ENCODE measurements around the gene ADARB2.
"Not testable (repeated sequence)": the region's sequence is repeated elsewhere in the genome, so short reads cannot be mapped to it uniquely, and the experiment has no call there.

The ADARB2 gene

DNA sequence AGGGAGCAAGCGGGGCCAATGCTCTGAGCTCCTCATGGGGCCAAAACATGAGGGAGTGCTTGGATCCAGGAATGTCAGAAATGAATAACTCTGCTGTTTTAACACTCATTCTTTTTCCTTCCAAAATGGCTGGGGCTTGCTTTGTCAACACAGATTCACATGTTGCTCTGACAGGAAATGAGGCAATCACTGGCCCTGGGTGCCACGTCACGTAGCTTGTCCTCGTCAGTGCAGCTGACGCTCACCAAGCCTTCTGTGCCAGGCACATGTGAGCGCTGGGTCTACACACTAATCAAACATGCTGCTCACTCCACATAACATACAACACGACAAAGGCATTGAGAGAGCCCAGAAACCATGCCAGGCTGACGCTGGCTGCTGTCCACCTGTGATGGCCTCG, 482.2 kb downstream of the ADARB2 start:
- no peak for ATAC-seq
- no peak for DNase-seq

DNA sequence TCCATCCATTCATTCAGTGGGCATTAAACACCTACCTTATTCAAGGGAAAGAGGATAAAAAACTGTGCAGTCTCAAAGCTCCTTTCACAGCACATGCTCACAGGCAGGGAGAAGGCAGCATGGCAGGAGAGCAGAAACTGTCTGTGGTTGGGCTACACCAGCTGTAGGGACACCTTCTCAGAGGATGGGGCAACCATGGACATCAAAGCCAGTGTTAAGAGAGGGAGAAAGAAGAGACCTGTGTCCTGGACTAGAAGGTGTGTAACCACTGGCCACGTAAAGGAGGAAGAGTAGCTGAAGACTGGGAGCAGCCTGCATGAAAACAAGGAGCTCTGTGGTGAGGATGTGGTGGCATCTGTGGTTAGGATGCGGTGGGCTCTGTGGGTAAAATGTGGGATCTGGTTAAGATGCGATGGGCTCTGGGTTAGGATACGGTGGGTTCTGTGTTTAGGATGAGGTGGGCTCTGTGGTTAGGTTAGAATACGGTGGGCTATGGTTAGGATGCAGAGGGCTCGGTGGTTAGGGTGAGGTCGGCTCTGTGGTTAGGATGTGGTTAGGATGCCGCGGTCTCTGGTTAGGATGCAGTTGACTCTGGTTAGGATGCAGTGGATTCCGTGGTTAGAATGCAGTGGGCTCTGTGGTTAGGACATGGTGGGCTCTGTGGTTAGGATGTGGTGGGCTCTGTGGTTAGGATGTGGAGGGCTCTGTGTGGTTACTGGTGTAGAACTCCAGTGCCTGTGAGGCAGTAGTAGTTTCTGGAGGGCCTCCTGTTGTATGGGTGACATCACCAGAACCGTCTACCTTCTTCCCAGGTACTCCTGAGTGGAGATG, 483.6 kb downstream of the ADARB2 start:
- DNase-seq (peak; percentile 10), ATAC-seq (no peak)

DNA sequence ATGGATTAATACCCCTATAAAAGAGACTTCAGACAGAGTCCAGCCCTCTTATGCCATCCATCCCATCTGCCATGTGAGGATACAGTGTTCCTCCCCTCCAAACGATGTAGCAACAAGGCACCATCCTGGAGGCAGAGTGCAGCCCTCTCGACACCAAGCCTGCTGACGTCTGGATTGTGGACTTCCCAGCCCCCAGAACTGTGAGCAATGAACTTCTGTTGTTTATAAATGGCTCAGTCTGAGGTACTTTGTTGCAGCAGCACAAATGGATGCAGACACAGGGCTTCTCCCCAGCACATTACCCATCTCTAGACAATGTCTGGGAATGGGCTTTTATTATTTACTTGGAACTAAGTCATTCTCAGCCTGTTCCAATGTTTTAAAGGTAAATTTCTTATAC, 485.6 kb downstream of the ADARB2 start:
- no peak for ATAC-seq
- DNase-seq: no peak

DNA sequence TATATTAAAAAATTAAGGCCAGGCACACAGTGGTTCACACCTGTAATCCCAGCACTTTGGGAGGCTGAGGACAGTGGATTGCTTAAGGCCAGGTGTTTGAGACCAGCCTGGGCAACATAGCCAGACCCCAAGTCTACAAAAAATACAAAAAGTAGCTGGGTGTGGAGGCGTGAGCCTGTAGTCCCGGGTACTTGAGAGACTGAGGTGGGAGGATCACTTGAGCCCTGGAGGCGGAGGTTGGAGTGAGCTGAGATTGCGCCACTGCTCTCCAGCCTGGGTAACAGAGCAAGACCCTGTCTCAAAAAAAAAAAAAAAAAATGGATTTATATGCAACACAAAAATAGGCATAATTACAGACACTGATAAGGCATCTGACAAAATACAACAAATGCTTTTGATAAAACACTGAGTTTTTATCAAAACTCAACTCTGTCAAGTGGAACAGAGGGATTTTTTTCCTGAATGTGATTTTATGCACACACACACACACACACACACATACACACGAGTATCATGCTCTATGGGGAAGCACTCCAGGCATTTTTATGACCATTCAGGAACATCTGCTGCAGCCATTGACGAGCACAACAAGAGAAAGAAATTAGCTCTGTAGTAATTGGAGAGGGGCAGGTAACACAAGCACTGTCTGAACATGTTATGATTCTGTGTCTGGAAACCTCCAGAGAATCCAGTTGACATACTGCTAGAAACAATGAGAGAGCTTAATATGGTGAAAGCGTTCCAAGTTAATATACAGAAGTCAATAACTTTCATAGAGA, 488.0 kb downstream of the ADARB2 start:
- ATAC-seq (no peak), DNase-seq (no peak)

DNA sequence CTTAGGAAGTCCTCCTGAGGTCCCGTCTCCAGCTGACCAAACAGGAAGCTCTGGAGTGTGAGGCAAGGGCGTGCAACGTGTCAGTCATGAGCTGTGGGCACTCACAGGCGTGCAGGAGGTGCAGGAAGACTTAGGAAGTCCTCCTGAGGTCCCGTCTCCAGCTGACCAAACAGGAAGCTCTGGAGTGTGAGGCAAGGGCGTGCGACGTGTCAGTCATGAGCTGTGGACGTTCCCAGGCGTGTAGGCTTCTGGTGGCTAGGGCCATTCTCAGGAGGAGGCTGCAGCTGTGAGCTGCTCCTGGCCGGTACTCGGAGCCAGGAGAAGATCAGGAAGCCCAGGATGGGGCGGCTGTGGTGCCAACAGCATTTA, 489.1 kb downstream of the ADARB2 start:
- not testable (repeated sequence) for ATAC-seq

DNA sequence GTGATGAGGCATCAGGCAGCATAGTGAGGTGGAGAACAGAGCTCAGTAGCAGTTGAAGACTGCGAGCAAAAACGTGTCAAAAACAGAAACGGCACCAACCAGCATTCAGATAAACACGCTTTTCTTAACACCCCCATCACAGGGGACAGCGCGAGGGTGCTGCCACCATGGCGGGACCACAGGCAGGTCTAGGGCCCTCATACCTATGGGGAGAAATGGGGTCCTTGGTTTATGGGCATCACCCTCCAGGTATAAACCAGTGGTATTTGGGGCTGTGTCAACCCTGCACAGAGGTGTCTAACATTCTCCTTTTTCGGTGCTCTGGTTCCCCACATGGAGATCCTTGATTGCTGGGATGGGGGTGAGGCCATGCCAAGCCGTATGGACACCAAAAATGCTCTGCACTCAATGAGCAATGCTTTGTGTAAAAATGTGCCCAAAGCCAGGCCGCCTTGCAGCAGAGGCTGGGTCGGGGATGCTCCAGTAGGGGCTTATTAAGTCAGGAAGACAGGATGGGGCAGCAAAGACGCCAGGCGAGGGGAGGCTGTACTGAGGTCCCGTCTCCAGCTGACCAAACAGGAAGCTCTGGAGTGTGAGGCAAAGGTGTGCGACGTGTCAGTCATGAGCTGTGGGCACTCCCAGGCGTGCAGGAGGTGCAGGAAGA, 489.6 kb downstream of the ADARB2 start:
- DNase-seq (no peak), ATAC-seq (no peak)

More for the DNA sequence above, 489.1 kb downstream of the ADARB2 start:
- not testable (repeated sequence) for DNase-seq

DNA sequence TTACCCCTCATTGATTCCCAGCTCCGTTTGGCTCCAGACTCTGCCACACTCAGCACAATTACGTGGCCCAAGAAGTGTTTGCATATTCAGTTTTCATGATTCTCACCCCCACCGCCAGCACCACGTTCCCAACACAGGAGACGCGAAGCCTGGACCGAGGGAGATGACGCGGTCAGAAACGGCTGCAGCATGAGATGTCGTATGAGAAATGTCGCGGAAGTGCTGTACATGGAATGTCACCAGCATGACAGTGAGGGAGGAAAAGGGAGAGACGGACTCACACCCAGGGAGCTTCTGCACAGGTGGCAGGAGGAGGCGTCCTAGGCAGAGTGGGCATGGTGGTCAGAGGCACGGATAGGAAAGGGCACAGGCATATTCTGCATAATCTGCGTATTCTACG, 492.8 kb downstream of the ADARB2 start:
- ATAC-seq (no peak), DNase-seq (no peak)

DNA sequence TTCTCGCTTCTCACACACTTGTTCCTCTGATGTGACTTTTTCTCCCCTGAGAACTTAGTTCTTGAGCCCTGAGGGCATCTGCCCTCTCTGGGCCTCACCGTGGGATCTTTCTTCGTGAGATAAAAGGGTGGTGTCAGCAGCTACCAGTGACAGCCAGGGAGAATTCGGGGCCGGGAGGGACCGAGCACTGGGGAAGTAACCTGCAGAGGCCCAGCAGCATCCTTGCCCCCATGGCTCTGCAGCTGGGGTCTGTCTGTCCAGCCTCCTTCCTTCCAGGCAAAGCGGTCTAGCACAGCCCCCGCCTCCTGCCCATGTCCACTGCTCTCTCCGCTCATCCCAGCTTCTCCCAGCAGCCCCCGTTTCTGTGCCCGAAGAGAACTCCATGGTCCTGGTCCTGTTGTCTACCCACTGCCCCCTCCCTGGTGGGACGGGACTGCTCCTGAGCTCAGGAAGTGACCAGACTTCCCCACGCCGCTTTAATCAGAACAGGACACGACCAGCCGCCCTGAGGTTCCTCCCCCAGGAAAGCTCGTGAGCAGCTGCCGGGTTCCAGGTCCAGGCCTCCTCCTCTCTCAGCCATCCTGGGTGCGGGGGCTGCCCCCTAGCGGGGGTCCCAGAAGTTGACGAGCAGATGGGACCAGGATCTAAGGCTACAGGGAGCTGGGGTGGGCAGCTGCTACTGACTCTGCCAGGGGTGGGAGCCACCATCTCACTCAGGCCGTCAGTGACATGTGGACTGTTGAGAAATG, 493.7 kb downstream of the ADARB2 start:
- ATAC-seq (no peak), DNase-seq (no peak)

DNA sequence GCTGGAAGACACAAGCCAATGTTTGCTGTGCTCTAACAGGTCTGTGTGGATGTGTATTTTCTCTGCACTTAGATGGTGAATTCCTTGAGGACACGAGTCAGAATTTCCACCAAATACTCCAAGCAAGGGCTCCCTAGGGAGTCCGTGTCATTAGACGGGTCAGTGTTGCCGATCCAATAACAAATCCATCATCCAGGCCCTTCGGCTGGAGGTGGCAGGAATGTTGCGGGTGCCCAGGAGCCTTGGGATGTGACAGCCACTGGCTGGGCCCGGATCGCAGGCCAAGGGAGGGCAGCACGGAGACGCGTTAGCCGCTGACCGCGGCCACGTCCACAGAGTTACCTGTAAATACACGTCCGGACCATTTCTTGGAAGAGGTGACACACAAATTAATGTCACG, 494.4 kb downstream of the ADARB2 start:
- ATAC-seq (no peak), DNase-seq (no peak)

DNA sequence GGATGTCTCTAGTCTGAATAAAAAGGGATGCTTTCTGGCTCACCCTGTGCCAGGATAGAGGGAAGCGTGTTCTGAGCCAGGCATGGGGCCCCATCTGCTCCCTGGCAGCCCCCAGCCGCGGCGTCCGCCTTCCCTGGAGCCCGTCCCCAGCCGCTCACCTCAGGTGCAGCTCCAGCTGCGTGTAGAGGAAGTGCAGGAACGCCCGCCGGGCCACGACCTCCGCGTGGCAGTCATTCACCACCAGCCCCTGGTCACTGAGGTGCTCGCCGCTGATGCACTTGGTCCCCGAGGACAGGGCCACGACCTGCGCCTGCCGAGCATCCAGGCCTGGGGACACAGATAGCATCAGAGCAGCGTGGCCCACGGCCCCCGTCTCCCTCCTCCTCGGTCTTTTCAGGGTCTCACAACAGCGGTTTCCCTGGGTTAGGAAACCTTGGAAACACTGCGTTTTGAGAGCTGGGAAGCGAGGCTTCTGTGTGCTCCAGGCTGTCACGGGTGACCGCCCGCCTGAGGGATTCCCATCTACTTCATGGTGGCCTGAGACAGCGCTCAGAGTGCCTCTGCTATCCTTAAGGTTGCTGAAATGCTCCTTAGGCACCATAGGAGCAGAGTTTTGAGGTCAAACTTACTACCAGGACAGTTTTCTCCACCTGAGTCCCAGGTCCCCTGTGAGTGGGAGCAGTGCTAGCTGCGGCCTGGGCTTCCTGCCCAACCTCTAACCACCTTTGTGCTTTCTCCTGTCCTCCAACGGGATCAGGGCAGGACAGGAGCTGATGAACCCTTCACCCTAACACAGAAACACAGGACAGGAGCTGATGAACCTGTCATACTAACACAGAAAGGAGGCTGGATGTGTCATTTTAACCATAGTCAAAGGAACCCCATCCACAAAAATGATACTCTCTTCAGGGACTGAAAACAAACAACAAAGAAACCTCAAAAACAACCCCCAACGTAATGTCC, 495.1 kb downstream of the ADARB2 start:
- ATAC-seq (no peak), DNase-seq (no peak)

DNA sequence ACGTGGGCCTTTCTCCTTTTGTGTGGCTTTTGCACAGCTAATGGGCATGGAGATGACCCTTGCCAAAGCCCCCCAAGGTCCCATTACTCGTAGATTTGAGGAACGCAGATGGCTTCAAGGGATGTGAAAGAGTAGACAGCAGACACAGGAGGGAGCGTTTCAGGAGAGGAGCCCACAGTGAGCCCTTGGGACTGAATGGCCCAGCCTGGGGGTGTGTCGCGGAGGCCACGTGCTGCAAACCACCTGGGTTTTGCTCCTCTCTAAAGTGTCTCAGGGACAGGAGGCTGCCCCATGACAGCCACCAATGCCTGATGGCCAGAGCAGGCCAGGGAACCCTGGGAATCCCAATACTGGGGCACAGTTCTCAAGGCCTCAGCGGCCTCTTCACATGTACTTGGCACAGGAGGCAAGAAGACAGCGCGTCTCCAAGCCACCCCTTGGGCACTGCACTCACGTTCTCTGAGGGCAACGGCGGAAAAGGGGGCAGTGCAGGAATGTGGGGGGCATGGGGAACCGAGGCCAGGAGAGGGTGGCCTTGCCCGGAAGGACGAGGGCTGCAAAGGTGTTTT, 495.9 kb downstream of the ADARB2 start:
- ATAC-seq (no peak), DNase-seq (no peak)

DNA sequence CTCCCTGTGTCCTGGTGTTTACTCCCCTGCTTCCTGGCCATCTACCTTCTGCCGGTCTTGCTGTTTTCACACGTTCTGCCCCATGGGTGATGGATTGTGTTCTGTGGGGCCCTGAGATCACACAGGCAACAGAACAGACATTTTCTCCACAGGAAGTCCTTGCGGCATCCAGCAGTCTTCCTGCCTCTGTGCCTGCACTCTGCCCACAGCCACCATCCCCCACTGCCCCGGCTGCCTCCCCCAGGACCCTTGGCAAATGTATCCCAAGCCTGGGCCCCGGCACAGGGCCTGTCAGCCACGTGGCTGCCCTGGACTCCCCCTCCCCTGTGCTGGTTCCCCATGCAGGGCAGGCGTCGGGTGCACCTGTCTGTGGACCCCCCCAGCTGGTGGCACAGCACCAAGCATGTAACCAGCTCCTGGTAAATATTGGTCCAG, 497.0 kb downstream of the ADARB2 start:
- ATAC-seq (no peak), DNase-seq (no peak)

DNA sequence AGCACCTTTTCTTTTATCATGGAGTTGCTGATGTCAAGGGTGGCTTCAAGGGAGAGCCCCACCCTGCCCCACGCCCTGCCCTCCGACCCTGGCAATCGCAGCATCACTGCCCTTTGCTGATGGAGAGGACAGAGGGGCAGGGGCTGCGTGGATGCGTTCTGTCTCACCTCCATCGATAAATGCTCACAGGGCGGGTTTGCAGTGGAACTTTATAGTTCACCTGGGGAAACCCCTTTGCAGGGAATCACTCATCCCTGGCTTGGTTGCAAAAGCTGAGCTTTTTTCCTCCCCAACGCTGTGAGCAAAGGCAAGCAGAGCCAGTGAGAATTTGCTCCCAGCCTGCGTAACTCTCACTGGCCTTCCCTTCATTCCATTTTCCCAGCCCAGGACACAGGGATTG, 504.3 kb downstream of the ADARB2 start:
- DNase-seq (no peak), ATAC-seq (peak; percentile 55)

DNA sequence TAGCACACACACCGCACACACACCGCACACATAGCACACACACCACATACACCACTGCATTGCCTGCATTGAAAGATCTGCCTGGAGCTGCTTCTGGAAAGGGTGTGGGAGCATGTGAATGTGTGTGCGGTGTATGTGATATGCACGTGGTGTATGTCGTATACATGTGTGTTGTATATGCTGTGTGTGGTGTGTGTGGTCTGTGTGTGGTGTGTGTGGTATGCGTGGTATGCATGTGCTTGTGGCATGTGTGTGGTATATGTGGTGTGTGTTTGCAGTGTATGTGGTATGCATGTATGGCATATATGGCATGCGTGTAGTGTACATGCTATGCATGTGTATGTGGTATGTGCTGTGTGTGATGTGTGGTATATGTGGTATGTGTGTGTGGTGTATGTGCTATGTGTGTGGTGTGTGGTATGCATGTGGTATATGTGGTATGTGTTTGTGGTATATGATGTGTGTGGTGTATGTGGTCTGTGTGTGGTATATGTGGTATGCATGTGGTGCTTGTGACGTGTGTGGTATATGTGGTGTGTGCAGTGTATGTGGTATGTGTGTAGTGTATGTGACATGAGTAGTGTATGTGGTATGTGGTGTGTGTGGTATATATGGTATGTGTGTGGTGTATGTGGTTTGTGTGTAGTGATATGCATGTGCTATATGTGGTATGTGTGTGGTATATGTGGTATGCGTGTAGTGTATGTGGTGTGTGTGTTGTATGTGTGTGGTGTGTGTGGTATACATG, 505.0 kb downstream of the ADARB2 start:
- DNase-seq (no peak), ATAC-seq (no peak)

DNA sequence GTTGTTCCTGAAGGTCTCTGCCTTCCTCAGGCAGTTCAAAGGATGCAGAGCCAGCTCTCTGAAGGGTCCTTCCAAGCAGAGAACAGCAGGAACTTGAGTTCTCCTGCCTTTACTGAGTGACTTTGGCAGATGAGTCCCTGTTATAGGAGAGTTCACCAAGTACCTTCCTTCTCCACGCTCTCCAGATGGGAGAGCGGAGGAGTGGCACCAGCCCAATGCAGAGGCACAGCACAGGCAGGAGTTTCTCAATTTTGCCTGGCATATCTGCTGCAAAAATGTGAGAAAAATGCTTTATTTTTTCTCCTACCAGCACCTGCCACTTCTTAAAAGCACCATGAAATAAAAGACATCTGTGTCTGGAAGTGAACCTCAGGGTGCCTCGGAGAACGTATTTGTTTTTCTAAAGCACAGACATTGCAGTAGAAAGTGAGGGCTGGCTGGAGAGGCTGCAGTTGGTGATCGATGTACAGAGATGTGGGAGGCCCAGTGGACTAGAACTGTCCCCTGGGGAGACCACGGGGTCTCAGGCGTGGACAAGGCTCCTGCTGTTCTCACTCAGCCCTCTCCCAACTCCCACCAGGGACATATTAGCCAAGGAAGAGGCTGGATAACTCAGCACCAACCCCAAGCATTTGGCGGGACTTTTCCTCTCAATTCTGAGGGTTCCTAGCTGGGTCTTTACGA, 506.6 kb downstream of the ADARB2 start:
- ATAC-seq (no peak), DNase-seq (no peak)

DNA sequence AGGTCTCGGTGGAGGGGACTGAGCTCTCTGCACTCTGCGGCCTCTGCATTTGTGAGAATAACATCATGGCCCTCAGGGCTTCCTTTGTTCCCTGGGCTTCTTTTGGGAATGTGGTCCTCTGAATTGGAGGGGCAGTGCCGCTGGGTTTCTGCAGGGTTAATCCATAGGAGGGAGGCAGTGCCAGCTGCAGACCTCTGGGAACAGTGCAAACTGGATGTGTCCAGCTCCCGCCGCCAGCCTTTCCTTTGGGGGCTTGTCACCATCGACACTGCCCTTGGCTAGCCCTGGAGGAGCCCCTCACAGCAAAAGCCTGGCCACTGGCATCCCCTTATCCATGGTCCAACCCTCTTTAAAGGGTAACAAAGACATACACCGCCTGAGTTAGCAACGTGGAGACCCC, 507.2 kb downstream of the ADARB2 start:
- DNase-seq (no peak), ATAC-seq (no peak)

DNA sequence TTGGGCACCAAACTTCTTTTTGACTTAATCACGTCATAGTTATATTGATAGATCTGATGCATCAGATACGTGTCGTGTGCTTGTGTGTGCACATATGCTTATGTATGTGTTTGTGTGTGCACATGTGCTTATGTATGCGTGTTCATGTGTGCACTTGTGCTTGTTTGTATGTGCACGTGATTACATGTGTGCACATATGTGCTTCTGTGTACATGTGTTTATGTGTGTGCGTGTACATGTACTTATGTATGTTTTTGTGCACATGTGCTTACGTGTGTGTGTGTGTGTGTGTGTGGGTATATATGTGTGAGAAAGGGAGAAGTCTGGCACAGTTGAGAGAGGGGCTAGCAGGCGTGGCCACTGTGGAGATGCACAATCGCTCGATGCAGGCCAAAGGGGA, 507.8 kb downstream of the ADARB2 start:
- ATAC-seq: no peak
- DNase-seq: no peak

DNA sequence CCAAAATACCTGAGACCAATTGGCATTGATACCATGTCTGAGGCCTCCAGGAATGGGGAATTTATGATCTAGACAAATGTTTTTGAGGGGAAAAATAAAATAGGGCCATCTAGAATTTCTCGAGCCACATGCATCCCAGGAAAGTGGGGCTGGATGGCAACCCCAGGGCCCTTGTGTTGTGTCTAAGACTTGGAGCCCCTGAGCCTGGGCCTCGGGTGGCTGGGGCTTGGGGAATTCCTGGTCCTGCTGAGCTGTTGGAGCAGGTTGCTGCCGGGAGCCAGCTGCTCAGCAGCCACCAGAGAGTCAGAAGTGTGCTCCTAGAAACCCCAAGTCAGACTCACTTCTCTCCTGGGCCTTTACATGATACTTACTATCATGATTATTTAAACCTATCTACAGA, 508.2 kb downstream of the ADARB2 start:
- DNase-seq (no peak), ATAC-seq (no peak)

DNA sequence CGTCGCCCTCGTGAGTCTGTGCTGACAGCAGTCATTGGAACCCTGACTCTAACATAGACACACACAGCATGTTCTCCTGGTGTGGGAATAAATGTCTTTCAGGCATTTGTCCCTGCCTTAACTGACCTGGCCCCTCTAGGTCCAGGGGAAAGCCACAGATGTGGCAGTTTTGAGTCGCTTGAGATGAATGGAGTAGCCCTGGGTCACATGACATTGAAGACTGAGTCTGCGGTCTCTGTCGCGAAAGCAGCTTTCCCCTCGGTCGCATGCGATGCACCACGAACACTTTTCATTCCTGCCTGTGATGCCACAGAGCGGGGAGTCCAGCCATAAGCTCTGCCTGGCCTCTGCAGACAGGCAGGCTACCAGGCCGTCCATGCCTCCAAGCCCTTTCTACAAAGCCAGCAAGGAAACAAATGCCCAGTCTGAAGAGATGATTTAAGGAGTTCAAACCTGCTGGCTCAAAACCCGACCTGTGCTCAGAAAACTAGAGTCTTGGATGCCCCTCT, 508.8 kb downstream of the ADARB2 start:
- no peak for ATAC-seq
- DNase-seq: no peak
